Esophagus squamous epithelium (tissue), 4 donors: ENCODE data around the gene ALPL.

Source experiments
- POLR2A ChIP-seq, 4 donors: fragments of 450-650 bp; IDR thresholded peaks; one replicate each; pipeline ENCODE4 v1.6.1; 2017; ENCODE audit warnings: antibody characterized with exemption in 4 of 4, mild to moderate bottlenecking in 4 of 4, moderate library complexity in 3 of 4
- TF ChIP-seq, protein P1 (sequence below), 6 experiments: fragments of 450-650 bp in 4 of 6; fragments of 200-600 bp in 2 of 6; sonication (generic) in 2 of 6; IDR thresholded peaks; one replicate each; pipeline ENCODE4 v1.5.1; 2016 to 2019; ENCODE audit warnings: antibody characterized with exemption in 6 of 6, mild to moderate bottlenecking in 4 of 6, moderate library complexity in 4 of 6

DNA sequence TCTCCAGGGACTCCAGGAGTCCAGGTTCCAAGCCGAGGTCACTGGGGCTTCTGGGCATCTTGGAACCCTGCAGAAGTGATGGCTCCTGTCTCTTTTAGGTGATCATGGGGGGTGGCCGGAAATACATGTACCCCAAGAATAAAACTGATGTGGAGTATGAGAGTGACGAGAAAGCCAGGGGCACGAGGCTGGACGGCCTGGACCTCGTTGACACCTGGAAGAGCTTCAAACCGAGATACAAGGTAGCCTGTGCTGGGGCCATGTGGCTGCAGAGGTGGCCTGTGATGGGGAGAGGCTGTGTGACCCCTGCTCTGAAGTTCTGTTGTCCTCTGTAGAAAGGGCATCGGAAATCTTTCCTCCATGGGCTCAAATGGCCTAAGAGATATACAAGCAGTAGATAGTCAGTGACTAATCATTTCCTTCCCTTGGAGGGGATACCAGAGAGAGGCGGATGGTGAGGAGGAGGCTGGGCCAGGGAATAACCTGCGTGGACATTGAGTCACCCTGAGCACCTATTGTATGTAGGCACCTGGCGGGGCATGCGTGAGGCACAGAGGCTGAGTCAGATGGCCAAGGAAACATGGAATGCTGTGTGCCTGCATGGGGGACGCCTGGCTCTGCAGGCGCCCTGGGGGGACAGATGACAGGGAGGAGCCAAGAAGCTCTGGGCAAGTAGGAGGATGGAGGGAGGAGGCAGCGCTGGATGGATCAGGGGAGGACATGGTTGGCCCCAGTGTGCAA lies 59.0 kb downstream of the ALPL start:
- TF ChIP-seq, protein P1, sequence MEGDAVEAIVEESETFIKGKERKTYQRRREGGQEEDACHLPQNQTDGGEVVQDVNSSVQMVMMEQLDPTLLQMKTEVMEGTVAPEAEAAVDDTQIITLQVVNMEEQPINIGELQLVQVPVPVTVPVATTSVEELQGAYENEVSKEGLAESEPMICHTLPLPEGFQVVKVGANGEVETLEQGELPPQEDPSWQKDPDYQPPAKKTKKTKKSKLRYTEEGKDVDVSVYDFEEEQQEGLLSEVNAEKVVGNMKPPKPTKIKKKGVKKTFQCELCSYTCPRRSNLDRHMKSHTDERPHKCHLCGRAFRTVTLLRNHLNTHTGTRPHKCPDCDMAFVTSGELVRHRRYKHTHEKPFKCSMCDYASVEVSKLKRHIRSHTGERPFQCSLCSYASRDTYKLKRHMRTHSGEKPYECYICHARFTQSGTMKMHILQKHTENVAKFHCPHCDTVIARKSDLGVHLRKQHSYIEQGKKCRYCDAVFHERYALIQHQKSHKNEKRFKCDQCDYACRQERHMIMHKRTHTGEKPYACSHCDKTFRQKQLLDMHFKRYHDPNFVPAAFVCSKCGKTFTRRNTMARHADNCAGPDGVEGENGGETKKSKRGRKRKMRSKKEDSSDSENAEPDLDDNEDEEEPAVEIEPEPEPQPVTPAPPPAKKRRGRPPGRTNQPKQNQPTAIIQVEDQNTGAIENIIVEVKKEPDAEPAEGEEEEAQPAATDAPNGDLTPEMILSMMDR (IDR thresholded peaks at IDR 0.05) = no peak
- TF ChIP-seq POLR2A (IDR thresholded peaks at IDR 0.05) = no peak
